ENCODE results near the gene SLC12A6. TPM values are rescaled to one million over a fixed set of nuclear protein-coding genes. Genes with fewer than 3 reads are reported as not detected.
A peak's percentile ranks its signal among the peaks of the same experiment; 100 is the strongest.

The SLC12A6 gene
- total RNA-seq, 1 experiment from 2014 or later: 2.4 TPM

- Histone ChIP-seq H3K27me3 (replicated peaks) (no peaks in the 10 kb centered on the region), H3K36me3 (peaks cover 1% of the 10 kb centered on the region), H3K9me3 (replicated peaks) (no peaks in the 10 kb centered on the region), H3K4me1 (replicated peaks) (no peaks in the 10 kb centered on the region; the same call in 1 of the 2 replicates), H3K4me3 (no peak overlapping the region), H3K27ac (no peak overlapping the region)
- no peak for DNase-seq (ENCODE audit: low read depth in 1 of 2, low spot score in 2 of 2)
These were observed 4.9 kb downstream of the SLC12A6 start for GRCh38 chr15:34332553-34333120.

DNA sequence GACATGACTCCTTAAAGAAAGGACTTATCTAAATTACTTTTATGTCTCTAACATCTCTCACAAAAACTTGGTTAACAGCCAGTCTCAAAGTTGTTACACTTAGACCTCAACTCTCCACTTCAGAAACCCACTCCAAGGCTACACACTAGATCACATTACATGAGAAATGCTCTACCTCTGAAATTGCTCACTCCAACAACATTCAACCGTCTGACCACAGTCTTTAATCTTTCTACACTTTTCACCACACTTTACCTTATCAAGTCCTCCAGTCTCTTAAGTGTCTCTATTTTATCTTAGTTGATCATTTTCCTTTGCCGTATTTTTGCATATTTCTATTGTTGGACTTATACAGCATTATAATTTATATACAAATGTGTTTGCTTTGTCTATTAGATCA, 5.8 kb downstream of the SLC12A6 start:
- Histone ChIP-seq H3K27me3 (replicated peaks) (no peaks in the 10 kb centered on the region), H3K27ac (no peak overlapping the region), H3K9me3 (replicated peaks) (no peaks in the 10 kb centered on the region), H3K36me3 (no peaks in the 10 kb centered on the region), H3K4me1 (replicated peaks) (no peaks in the 10 kb centered on the region), H3K4me3 (no peak overlapping the region)
- DNase-seq (ENCODE audit: low read depth in 1 of 2, low spot score in 2 of 2): no peak

DNA sequence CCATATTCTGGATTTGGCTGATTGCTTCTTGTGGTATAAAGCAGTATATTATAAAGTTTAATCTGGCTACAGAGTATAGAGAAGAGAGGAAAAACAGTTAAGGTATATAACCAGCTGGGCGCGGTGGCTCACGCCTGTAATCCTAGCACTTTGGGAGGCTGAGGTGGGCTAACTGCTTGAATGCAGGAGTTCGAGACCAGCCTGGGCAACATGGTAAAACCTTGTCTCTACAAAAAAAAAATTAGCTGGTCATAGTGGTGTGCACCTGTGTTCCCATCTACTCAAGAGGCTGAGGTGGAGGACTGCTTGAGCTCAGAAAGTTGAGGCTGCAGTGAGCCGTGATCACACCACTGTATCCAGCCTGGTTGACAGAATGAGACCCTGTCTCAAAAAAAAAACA, 7.3 kb downstream of the SLC12A6 start:
- H3K4me3 ChIP-seq: no peak overlapping the region
- H3K9me3 ChIP-seq (replicated peaks): no peaks in the 10 kb centered on the region
- no peaks in the 10 kb centered on the region for H3K36me3 ChIP-seq
- no peak overlapping the region for H3K27ac ChIP-seq
- no peaks in the 10 kb centered on the region for H3K27me3 ChIP-seq (replicated peaks)
- no peak for DNase-seq (ENCODE audit: low read depth in 1 of 2, low spot score in 2 of 2)
- H3K4me1 ChIP-seq (replicated peaks): no peaks in the 10 kb centered on the region

DNA sequence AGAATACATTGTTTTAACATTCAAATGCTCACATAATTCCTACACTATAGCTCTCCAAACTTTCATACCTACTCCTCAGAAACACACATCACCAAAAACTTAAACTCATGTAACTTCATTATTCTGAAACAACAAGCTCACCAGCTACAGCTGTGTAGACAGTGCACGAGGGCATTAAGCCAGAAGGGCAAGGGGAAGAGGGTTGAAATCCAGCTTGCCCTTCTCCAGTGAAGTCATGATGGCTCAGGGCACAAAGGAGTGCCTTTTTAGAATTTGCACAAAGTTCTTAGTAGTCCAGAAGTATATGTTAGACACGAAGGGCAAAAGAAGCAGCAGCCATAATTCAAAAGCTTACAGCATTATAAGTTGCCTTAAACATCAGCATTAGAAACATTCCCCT, 8.6 kb downstream of the SLC12A6 start:
- Histone ChIP-seq H3K4me3 (no peak overlapping the region), H3K27me3 (replicated peaks) (no peaks in the 10 kb centered on the region), H3K4me1 (replicated peaks) (no peaks in the 10 kb centered on the region), H3K27ac (no peak overlapping the region), H3K36me3 (no peaks in the 10 kb centered on the region), H3K9me3 (replicated peaks) (no peaks in the 10 kb centered on the region)
- no peak for DNase-seq (ENCODE audit: low read depth in 1 of 2, low spot score in 2 of 2)

GRCh38 chr15:34327906-34328305, 9.7 kb downstream of the SLC12A6 start:
- Histone ChIP-seq H3K27me3 (replicated peaks) (no peaks in the 10 kb centered on the region), H3K9me3 (replicated peaks) (no peaks in the 10 kb centered on the region), H3K4me1 (replicated peaks) (no peaks in the 10 kb centered on the region), H3K36me3 (no peaks in the 10 kb centered on the region), H3K27ac (no peak overlapping the region), H3K4me3 (no peak overlapping the region)
- DNase-seq (ENCODE audit: low read depth in 1 of 2, low spot score in 2 of 2): no peak

- no peak for DNase-seq (ENCODE audit: low read depth in 1 of 2, low spot score in 2 of 2)
- Histone ChIP-seq H3K4me1 (replicated peaks) (no peaks in the 10 kb centered on the region), H3K36me3 (no peaks in the 10 kb centered on the region), H3K27ac (no peak overlapping the region), H3K9me3 (replicated peaks) (no peaks in the 10 kb centered on the region), H3K4me3 (no peak overlapping the region), H3K27me3 (replicated peaks) (no peaks in the 10 kb centered on the region)
These were observed 12.2 kb downstream of the SLC12A6 start for GRCh38 chr15:34325368-34325767.

DNA sequence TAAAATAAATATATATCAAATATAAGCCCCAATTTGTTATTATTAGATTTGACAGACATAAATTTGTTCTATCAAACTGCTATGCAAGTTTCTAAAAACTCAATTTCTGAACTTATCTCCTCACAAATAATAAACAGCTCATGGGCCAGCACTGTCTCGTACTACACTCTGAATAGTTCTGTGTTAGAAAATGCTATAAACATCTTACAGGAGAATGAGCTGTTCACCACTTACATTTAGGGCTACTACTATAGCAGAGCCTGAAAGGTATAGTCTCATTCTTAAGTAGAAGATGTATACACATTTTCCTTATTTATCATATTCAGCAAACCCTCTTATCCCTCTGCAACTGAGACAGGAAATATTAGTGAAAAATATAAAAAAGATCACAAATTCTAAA, 12.6 kb downstream of the SLC12A6 start:
- no peak for DNase-seq (ENCODE audit: low read depth in 1 of 2, low spot score in 2 of 2)
- Histone ChIP-seq H3K9me3 (replicated peaks) (no peaks in the 10 kb centered on the region), H3K36me3 (no peaks in the 10 kb centered on the region), H3K4me3 (no peak overlapping the region), H3K27me3 (replicated peaks) (no peaks in the 10 kb centered on the region), H3K4me1 (replicated peaks) (no peaks in the 10 kb centered on the region), H3K27ac (no peak overlapping the region)

GRCh38 chr15:34323217-34323616, 14.4 kb downstream of the SLC12A6 start:
- no peak overlapping the region for H3K4me3 ChIP-seq
- no peaks in the 10 kb centered on the region for H3K27me3 ChIP-seq (replicated peaks)
- H3K27ac ChIP-seq: no peak overlapping the region
- H3K9me3 ChIP-seq (replicated peaks): no peaks in the 10 kb centered on the region
- H3K4me1 ChIP-seq (replicated peaks): no peaks in the 10 kb centered on the region
- H3K36me3 ChIP-seq: no peaks in the 10 kb centered on the region
- no peak for DNase-seq (ENCODE audit: low read depth in 1 of 2, low spot score in 2 of 2)

GRCh38 chr15:34318277-34319079, 19.1 kb downstream of the SLC12A6 start:
- Histone ChIP-seq H3K4me3 (no peak overlapping the region), H3K27me3 (replicated peaks) (no peaks in the 10 kb centered on the region), H3K4me1 (replicated peaks) (no peaks in the 10 kb centered on the region), H3K36me3 (no peaks in the 10 kb centered on the region), H3K27ac (no peak overlapping the region), H3K9me3 (replicated peaks) (no peaks in the 10 kb centered on the region)
- DNase-seq (ENCODE audit: low read depth in 1 of 2, low spot score in 2 of 2): no peak

DNA sequence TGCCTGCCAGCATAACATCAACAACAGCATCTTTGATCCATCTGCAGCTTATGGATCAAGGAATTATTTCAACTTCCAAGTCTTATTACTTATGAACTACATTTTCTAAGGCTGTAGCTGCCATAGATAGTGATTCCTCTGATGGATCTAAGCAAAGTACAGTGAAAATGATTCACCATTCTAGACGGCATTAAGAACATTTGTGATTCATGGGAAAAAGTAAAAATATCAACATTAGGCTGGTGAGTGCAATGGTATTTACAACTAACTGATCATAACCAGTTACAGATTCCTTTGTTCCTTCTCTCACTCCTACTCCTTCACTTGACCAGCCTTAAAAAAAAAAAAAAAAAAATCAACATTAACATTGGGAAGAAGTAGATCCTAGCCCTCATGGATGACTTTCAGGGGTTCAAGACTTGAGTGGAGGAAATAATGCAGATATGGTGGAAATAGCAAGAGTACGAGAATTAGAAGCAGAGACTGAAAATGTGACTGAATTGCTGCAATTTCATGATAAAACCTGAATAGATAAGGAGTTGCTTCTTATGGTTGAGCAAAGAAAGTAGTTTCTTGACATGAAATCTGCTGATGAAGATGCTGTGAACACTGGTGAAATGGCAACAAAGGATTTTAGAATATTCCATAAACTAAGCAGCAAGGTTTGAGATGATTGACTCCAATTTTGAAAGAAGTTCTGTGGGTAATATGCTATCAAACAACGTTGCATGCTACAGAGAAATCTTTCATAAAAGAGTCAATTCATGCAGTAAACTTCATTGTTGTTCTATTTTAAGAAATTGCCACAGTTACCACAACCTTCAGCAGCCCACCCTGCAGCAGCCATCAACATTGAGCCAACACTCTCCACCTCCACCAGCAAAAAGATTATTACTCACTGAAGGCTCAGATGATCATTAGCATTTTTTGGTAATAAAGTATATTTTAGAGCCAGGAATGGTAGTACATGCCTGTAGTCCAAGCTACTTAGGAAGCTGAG, 22.8 kb downstream of the SLC12A6 start:
- H3K27ac ChIP-seq: no peak overlapping the region
- no peak for DNase-seq (ENCODE audit: low read depth in 1 of 2, low spot score in 2 of 2)
- no peak overlapping the region for H3K4me3 ChIP-seq
- no peaks in the 10 kb centered on the region for H3K36me3 ChIP-seq
- no peaks in the 10 kb centered on the region for H3K4me1 ChIP-seq (replicated peaks)
- no peaks in the 10 kb centered on the region for H3K27me3 ChIP-seq (replicated peaks)
- no peaks in the 10 kb centered on the region for H3K9me3 ChIP-seq (replicated peaks)

DNA sequence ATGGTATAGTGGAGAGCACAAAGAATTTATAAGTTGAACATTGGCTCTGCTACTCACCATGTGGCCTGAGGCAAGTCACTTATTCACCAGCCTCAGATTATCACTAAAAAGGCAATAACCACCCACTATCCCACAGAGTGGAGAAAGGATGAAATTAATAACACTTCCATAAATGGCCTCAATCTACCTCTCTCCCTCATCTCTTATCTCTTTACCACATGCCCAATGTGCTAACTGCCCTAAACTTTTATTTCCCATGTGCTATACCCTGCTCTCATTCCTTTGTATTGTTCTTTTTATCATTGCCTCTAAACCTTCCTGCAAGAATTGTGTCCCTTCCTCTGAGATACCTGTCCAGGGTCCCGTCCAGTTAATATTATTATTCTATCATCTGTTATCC, 26.0 kb downstream of the SLC12A6 start:
- H3K27me3 ChIP-seq (replicated peaks): no peaks in the 10 kb centered on the region
- no peaks in the 10 kb centered on the region for H3K4me1 ChIP-seq (replicated peaks)
- H3K36me3 ChIP-seq: no peaks in the 10 kb centered on the region
- no peak overlapping the region for H3K27ac ChIP-seq
- H3K9me3 ChIP-seq (replicated peaks): no peaks in the 10 kb centered on the region
- H3K4me3 ChIP-seq: no peak overlapping the region
- DNase-seq (ENCODE audit: low read depth in 1 of 2, low spot score in 2 of 2): no peak

DNA sequence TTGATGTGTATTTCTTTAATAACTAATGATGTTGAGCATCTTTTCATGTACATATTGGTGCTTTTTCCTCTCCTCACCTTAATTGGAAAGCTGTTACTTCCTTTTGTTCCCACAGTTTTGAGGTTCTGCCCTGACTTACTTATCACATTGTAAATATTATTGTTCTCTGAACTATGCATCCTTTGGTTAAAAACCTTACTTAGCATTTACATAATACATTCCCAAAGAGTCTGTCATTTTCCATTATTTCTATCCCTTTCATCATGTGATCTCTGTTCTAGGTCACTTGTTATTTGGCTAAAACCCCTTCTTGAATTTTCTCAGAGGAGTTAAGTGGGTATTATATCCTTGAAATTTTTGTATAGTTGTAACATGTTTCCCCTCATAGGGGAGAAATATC, 33.0 kb downstream of the SLC12A6 start:
- Histone ChIP-seq H3K4me3 (no peak overlapping the region), H3K27ac (no peak overlapping the region), H3K9me3 (replicated peaks) (no peaks in the 10 kb centered on the region), H3K27me3 (replicated peaks) (no peaks in the 10 kb centered on the region), H3K36me3 (no peaks in the 10 kb centered on the region), H3K4me1 (replicated peaks) (peaks cover 6% of the 10 kb centered on the region)
- DNase-seq (ENCODE audit: low read depth in 1 of 2, low spot score in 2 of 2): peak in 1 of 2 experiments; percentile 13

- Histone ChIP-seq H3K36me3 (no peaks in the 10 kb centered on the region), H3K27ac (no peak overlapping the region), H3K4me1 (replicated peaks) (peaks cover 6% of the 10 kb centered on the region), H3K9me3 (replicated peaks) (no peaks in the 10 kb centered on the region), H3K4me3 (no peak overlapping the region), H3K27me3 (replicated peaks) (no peaks in the 10 kb centered on the region)
- DNase-seq (ENCODE audit: low read depth in 1 of 2, low spot score in 2 of 2): no peak
These were observed 36.5 kb downstream of the SLC12A6 start for GRCh38 chr15:34301058-34301457.

DNA sequence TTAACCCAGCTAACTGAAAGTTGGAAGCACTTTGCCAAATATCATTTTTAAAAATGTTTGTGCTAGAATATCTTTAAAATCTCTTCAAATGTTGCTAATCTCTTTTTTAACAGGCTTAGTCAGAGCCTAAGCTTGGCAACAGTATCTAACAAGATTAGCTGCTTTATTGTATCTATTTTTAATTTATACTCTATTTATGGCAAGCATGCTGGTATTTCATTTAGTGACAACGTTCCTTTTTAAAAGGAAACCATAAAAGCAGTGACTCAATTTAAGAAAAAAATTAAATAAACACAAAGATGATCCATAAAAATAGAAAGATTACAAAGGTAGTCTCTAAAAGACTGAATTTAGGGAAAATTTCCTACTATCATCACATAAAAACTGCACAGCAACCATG, 40.5 kb downstream of the SLC12A6 start:
- Histone ChIP-seq H3K27me3 (replicated peaks) (no peaks in the 10 kb centered on the region), H3K36me3 (no peaks in the 10 kb centered on the region), H3K4me3 (no peak overlapping the region), H3K27ac (no peak overlapping the region), H3K4me1 (replicated peaks) (no peaks in the 10 kb centered on the region), H3K9me3 (replicated peaks) (no peaks in the 10 kb centered on the region)
- DNase-seq (ENCODE audit: low read depth in 1 of 2, low spot score in 2 of 2): no peak

All from SJSA1 (cell line).